ENCODE results near the gene BFSP1. TPM values are rescaled to one million over a fixed set of nuclear protein-coding genes. Genes with fewer than 3 reads are reported as not detected.

BFSP1 gene
- total RNA-seq, 4 donors from 2014 or later = 0.38 to 2.0 (median 0.98) TPM

DNA sequence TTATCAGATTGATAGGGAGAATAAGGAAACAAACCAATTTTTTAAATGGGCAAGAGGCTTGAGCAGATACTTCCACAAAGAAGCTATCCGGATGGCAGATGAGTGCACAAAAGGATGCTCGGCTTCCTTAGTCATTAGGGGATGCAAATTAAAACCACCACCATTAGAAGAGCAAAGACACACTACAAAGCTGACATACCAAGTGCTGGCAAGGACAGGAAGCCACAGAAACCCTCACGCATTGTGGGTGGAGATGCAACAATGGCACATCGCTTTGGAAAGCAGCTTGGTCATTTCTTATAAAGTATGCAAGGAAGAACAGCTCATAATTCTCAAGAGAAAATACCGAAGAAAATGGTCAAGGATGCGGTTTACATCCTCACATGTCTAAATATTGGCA lies 19.8 kb downstream of the BFSP1 start:
- ATAC-seq (ENCODE audit: low FRiP score) (no peak), DNase-seq (ENCODE audit: low spot score) (no peak)
- TF ChIP-seq, protein P1, sequence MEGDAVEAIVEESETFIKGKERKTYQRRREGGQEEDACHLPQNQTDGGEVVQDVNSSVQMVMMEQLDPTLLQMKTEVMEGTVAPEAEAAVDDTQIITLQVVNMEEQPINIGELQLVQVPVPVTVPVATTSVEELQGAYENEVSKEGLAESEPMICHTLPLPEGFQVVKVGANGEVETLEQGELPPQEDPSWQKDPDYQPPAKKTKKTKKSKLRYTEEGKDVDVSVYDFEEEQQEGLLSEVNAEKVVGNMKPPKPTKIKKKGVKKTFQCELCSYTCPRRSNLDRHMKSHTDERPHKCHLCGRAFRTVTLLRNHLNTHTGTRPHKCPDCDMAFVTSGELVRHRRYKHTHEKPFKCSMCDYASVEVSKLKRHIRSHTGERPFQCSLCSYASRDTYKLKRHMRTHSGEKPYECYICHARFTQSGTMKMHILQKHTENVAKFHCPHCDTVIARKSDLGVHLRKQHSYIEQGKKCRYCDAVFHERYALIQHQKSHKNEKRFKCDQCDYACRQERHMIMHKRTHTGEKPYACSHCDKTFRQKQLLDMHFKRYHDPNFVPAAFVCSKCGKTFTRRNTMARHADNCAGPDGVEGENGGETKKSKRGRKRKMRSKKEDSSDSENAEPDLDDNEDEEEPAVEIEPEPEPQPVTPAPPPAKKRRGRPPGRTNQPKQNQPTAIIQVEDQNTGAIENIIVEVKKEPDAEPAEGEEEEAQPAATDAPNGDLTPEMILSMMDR (IDR thresholded peaks at IDR 0.05) = no peak

DNA sequence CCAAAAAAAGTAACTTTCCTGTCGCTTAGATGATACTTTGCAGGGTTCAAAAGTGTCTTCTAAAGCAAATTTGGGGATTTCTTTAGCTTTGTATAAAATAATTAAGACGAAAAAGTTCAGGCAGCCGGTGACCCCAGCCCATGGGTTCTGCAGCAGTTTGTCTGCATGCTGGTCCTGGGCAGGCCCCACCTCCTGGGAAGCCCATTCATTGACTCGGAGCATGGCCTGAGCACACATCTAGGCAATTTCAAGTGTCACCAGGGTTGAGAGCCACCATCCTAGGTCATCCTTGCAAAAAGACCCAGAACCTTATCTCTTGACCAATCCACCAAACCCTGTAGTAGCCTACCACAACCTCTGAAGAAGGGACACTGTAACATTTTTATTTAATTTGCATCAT lies 20.6 kb downstream of the BFSP1 start:
- TF ChIP-seq, protein P1 (IDR thresholded peaks at IDR 0.05) = no peak
- ATAC-seq (ENCODE audit: low FRiP score) = no peak
- no peak for DNase-seq (ENCODE audit: low spot score)

DNA sequence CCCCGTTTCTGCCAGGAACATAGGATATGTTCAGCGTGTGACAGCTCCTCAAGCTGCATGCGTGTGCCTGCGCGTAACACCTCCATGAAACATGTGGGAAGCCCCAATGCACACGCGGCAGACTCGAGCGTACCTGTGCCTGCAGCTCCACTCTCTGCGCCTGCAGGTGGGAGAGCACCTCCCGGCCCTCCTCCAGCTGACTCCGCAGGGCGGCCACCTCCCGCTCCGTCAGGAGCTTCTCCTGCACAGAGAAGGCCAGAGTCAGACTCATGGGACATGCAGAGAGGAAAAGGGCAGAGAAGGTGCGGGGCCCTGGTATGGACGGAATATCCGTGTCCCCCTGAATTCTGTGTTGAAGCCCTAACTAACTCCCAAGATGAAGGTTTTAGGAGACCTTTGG lies 22.4 kb downstream of the BFSP1 start:
- ATAC-seq (ENCODE audit: low FRiP score) (no peak), DNase-seq (ENCODE audit: low spot score) (no peak)
- TF ChIP-seq, protein P1 (IDR thresholded peaks at IDR 0.05) = no peak

DNA sequence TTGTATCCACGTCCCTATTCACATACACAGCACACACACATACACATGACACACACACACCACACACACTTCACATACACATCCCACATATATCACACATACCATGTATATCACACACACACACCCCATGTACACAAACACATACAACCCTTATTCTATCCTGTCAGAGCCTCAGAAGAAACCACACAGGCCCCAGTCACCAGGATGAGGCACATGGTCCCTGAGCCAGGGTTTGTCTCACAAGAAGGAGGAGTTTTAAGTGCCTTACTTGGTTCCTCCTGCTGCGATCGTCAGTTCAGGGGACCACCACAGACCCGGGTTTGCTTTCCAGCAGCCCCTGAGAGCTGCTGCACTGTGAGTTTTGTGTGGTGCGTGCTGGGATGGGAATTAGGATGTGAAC lies 23.6 kb downstream of the BFSP1 start:
- DNase-seq (ENCODE audit: low spot score) = no peak
- no peak for ATAC-seq (ENCODE audit: low FRiP score)
- TF ChIP-seq, protein P1 (IDR thresholded peaks at IDR 0.05) = no peak

DNA sequence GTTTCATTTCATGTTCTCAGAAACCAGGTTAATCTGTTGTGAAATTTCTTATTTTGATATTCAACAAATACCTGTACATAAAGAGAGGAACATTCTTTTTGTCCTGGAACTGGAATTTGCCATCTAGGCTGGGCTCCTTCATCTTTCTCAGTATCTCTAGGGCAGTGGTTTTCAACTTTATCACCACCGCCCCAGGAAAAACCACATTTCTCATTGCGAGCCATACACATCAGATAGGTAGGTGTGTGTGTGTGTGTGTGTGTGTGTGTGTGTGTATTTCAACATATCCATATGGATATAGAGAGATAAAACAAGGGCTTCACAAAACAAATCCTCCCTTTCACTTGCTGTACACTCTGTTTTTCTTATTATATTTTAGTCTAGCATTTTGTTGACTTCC lies 24.1 kb downstream of the BFSP1 start:
- ATAC-seq (ENCODE audit: low FRiP score) (no peak), DNase-seq (ENCODE audit: low spot score) (no peak)
- TF ChIP-seq, protein P1 (IDR thresholded peaks at IDR 0.05) = no peak

DNA sequence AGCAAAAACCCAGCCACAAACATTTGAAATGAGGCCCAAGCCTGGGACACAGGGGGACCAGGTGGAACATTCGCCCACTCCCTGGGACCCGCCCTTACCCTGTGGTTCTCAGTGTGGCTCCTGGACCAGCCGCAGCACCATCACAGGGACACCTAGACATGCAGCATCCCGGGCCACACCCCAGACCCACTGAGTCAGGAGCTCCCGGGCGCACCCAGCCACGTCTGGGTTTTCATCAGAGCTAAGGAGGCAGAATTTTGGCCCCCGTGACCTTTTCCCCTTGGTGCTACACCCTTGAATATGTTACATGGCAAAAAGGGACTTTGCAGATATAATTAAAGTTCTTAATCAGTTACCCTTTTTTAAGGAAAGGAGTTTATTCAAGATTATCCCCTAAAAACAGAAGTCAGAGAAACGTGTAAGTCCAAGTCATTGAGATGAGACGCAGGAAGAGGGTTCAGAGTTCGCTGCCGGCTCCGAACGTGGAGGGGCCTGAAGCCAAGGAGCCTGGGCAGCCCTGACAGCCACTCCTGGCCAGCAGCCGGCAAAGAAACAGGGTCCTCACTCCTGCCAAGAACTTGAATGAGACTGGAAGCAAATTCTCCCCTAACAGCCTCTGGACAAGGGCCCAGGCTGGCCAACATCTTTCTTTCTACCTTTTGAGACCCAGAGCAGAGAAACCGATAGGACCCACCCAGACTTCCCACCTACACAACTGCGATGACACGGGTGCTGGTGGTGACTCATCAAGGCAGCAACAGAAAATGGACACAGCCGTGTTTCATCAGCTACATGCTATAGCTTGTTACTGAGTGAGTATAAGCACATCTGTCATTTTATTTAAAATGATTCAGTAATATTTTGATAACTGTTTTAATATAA lies 25.3 kb downstream of the BFSP1 start:
- TF ChIP-seq, protein P1 (IDR thresholded peaks at IDR 0.05) = no peak
- DNase-seq (ENCODE audit: low spot score) = no peak
- no peak for ATAC-seq (ENCODE audit: low FRiP score)
